DLD1 (cell line): ENCODE results near the gene HSPD1.

ENCODE experiments used
- in situ Hi-C: cut with HindIII; loops from 2 replicates; pipeline ENCODE4 v1.10.0; 2017; ENCODE audit warnings: low sequenced_read_pairs

HSPD1 gene

GRCh38 chr2:197499594-197500502 is at the start of gene HSPD1, which contains the start of gene HSPE1:
TSS of gene HSPD1 (minus strand) at chr2:197499840. CDS start at chr2:197498848, 992 bp downstream.
TSS of gene HSPE1 (plus strand) at chr2:197500379. CDS start at chr2:197500437, 58 bp downstream.
- in situ Hi-C loops = no loop called here

- in situ Hi-C loops = no loop called here
Measured at GRCh38 chr2:197548582-197548981, 48.9 kb upstream of the HSPD1 start.

GRCh38 chr2:197547163-197547900 is 47.7 kb upstream of the HSPD1 start:
- in situ Hi-C loops = no loop called here

GRCh38 chr2:197543206-197543605 is 43.6 kb upstream of the HSPD1 start:
- in situ Hi-C loops = no loop called here

- in situ Hi-C loops = no loop called here
Measured at GRCh38 chr2:197539734-197540133, 40.1 kb upstream of the HSPD1 start.

- in situ Hi-C loops = no loop called here
Measured at GRCh38 chr2:197538412-197538811, 38.8 kb upstream of the HSPD1 start.

- in situ Hi-C loops = no loop called here
Measured at GRCh38 chr2:197517150-197517549, 17.5 kb upstream of the HSPD1 start.

- in situ Hi-C loops = no loop called here
Measured at GRCh38 chr2:197516393-197516761, 16.7 kb upstream of the HSPD1 start.

- in situ Hi-C loops = no loop called here
Measured at GRCh38 chr2:197515739-197516392, 16.2 kb upstream of the HSPD1 start, which contains the start of gene MOB4. TSS of gene MOB4 (plus strand) at chr2:197516066. CDS start at chr2:197516087, 21 bp downstream.

- in situ Hi-C loops = no loop called here
Measured at GRCh38 chr2:197515315-197515738, 15.7 kb upstream of the HSPD1 start.

- in situ Hi-C loops = no loop called here
Measured at GRCh38 chr2:197514754-197515153, 15.1 kb upstream of the HSPD1 start.

- in situ Hi-C loops = no loop called here
Measured at GRCh38 chr2:197513915-197514314, 14.3 kb upstream of the HSPD1 start.

- in situ Hi-C loops = no loop called here
Measured at GRCh38 chr2:197506658-197507057, 7.0 kb upstream of the HSPD1 start.

- in situ Hi-C loops = no loop called here
Measured at GRCh38 chr2:197504512-197504911, 4.9 kb upstream of the HSPD1 start.

GRCh38 chr2:197504000-197504399 is 4.4 kb upstream of the HSPD1 start:
- in situ Hi-C loops = no loop called here

- in situ Hi-C loops = no loop called here
Measured at GRCh38 chr2:197502685-197503084, 3.0 kb upstream of the HSPD1 start.

GRCh38 chr2:197502201-197502600 is 2.6 kb upstream of the HSPD1 start:
- in situ Hi-C loops = no loop called here

GRCh38 chr2:197500503-197501131 is 977 bp upstream of the HSPD1 start:
- in situ Hi-C loops = no loop called here

- in situ Hi-C loops = no loop called here
Measured at GRCh38 chr2:197498937-197499593, 575 bp downstream of the HSPD1 start.

- in situ Hi-C loops = no loop called here
Measured at GRCh38 chr2:197498235-197498936, 1.3 kb downstream of the HSPD1 start.
